ENCODE measurements around the gene ANKMY1. TPM values are rescaled to one million over a fixed set of nuclear protein-coding genes. Genes with fewer than 3 reads are reported as not detected.

The ANKMY1 gene
- total and polyA plus RNA-seq, 2 of the 13 experiments (the other 11 are each of a cell fraction or from before 2014, with no cell fraction given) = 11.7 to 18.8 TPM

GRCh38 chr2:240454106-240454901, 103.5 kb downstream of the ANKMY1 start (continued):
- TF ChIP-seq CTCF (CRISPR knock-in tag; IDR thresholded peaks at IDR 0.05) (no peak), ZFX (CRISPR knock-in tag; IDR thresholded peaks at IDR 0.05; ENCODE audit: low read depth) (peak; percentile 18; the same call in 1 of the 2 replicates), ZNF687 (CRISPR knock-in tag; IDR thresholded peaks at IDR 0.05) (peak; percentile 30; the same call in 1 of the 2 replicates), AGO1 (IDR thresholded peaks at IDR 0.05; ENCODE audit: low read depth, low read length, poor library complexity, severe bottlenecking) (peak; percentile 28), PCBP1 (IDR thresholded peaks at IDR 0.05; ENCODE audit: borderline replicate concordance, low read depth, low read length) (0 out of 2 replicates have a peak, but pooled peaks have one; percentile 38)
- TF ChIP-seq, protein P1, sequence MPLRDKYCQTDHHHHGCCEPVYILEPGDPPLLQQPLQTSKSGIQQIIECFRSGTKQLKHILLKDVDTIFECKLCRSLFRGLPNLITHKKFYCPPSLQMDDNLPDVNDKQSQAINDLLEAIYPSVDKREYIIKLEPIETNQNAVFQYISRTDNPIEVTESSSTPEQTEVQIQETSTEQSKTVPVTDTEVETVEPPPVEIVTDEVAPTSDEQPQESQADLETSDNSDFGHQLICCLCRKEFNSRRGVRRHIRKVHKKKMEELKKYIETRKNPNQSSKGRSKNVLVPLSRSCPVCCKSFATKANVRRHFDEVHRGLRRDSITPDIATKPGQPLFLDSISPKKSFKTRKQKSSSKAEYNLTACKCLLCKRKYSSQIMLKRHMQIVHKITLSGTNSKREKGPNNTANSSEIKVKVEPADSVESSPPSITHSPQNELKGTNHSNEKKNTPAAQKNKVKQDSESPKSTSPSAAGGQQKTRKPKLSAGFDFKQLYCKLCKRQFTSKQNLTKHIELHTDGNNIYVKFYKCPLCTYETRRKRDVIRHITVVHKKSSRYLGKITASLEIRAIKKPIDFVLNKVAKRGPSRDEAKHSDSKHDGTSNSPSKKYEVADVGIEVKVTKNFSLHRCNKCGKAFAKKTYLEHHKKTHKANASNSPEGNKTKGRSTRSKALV (CRISPR knock-in tag; IDR thresholded peaks at IDR 0.05) = peak; percentile 58

Measured in HepG2 (cell line).